Activated CD8-positive, alpha-beta T cell treated with anti-CD3 and anti-CD28 coated beads, Interleukin-2, amount 10 ng/mL, durations not matched to agents 7 days and 5 days (primary cell): Measurements from ENCODE around the gene ACE. TPM values are rescaled to one million over a fixed set of nuclear protein-coding genes. Genes with fewer than 3 reads are reported as not detected.

ENCODE experiments used
- ATAC-seq: fragments of 150-1000 bp; cut with Tn5 transposase; one replicate; pipeline ENCODE4 v1.10.0; 2021; ENCODE audit warnings: moderate library complexity
- CTCF ChIA-PET: fragments of 350-600 bp; sonication (Branson Sonifier 250); formaldehyde crosslinking; loops from one replicate; lab custom pipeline; 2021; ENCODE audit warnings: antibody characterized with exemption; lab: Charles Lee
- POLR2A ChIA-PET: fragments of 350-600 bp; sonication (Branson Sonifier 250); formaldehyde crosslinking; loops from one replicate; lab custom pipeline; 2021; ENCODE audit warnings: antibody characterized with exemption; lab: Charles Lee
- DNase-seq: peaks from one replicate; pipeline ENCODE4 v3.0.0-alpha.2; 2020
- H3K27ac Mint-ChIP-seq: one replicate; pipeline ENCODE4 v1.8.0; 2021; ENCODE audit warnings: mild to moderate bottlenecking, mixed read lengths
- H3K27me3 Mint-ChIP-seq: one replicate; pipeline ENCODE4 v1.8.0; 2021; ENCODE audit warnings: low read depth, mixed read lengths
- H3K36me3 Mint-ChIP-seq: one replicate; pipeline ENCODE4 v1.8.0; 2021; ENCODE audit warnings: low read depth, mixed read lengths
- H3K4me1 Mint-ChIP-seq: one replicate; pipeline ENCODE4 v1.8.0; 2021; ENCODE audit warnings: low read depth, mixed read lengths
- H3K4me3 Mint-ChIP-seq: one replicate; pipeline ENCODE4 v1.8.0; 2021; ENCODE audit warnings: mild to moderate bottlenecking, mixed read lengths
- H3K9me3 Mint-ChIP-seq: one replicate; pipeline ENCODE4 v1.8.0; 2022; ENCODE audit warnings: mixed read lengths; ENCODE audit not compliant: insufficient read depth
- total RNA-seq, 2 experiments: library from RNA; stranded (reverse); gene quantifications; one replicate each; pipeline ENCODE4 v1.2.3, GENCODE V29; 2021

ACE gene
- total RNA-seq, 2 experiments from 2014 or later, result 0.18 TPM; not detected in 1

DNA sequence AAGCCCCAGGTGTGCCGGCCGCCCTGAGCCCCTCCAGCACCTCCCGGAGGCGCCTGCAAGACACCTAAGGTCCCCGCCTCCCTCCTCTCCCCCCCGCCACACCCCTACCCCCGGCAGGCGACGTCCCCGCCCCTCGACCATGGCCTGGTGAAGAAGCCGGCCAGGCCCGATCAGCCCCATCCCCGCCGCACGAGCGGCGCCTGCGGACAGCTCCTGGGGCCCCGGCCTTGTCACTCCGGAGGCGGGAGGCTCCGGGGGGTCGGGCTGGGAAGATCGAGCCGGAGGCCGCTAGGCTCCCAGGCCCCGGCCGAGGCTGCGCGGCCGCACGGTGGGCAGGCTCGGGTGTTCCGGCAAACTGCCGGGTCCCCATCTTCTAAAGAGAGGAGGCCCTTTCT lies 405 bp upstream of the ACE start:
- ChIA-PET POLR2A (interaction anchor here (0.6 to 1.2 kb wide), 2 partner anchors 221 to 961 kb away, joined by 3 to 4 read pairs; no protein-coding TSS in a partner anchor), CTCF (interaction anchor here (1.0 to 7.3 kb wide), 4 partner anchors 28 to 136 kb away, joined by 4 to 270 read pairs (median 18); partner anchors contain the start of gene DCAF7)
- H3K27me3 Mint-ChIP-seq, result peaks cover 49% of the 10 kb centered on the region
- no peak for ATAC-seq
- no peak overlapping the region for H3K27ac Mint-ChIP-seq
- DNase-seq, result no peak
- H3K4me1 Mint-ChIP-seq, result peaks cover 16% of the 10 kb centered on the region
- no peaks in the 10 kb centered on the region for H3K36me3 Mint-ChIP-seq
- H3K9me3 Mint-ChIP-seq, result no peaks in the 10 kb centered on the region
- peak overlapping the region; percentile 5 for H3K4me3 Mint-ChIP-seq

DNA sequence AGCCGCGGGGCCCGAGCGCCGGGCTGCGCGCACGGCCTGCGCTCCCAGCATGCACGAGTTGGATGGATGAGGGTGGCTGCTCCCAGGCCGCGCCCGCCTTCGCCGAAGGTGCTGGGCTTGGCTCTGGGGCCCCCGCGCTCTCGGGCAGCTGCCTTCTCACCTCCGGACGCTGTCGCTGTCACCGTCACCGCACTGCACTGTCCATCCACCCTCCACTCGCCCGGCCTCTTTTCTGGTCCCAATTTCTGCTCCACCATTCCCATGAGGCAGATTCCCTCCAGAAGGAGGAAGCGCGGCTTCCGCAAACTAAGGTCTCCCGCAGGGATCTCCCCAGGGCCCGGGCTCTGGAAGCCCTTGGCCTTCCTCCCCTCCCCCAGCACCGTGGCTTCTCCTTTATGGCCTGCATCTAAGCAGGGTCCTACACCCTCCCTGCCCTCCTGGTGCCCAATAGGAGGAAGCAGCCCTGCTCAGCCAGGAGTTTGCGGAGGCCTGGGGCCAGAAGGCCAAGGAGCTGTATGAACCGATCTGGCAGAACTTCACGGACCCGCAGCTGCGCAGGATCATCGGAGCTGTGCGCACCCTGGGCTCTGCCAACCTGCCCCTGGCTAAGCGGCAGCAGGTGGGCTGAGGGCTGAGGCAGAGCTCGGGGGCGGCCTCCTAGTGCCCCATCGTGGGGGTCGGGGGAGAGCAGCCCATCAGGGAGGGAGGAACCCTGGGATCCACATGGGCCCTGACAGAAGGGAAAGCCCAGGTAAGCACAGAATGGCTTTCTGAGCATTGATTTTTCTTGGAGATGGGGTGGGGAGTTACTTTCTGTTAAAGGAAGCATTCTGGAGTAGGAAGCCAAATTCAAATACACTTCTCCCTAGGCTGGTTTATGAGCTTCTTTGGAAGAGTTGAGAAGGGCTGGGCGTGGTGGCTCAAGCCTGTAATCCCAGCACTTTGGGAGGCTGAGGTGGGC lies 899 bp downstream of the ACE start:
- ChIA-PET CTCF (interaction anchor here (0.8 to 7.3 kb wide), 18 partner anchors 8 to 139 kb away, joined by 3 to 270 read pairs (median 6); partner anchors contain the start of gene DCAF7), POLR2A (no interaction called here)
- Mint-ChIP-seq H3K4me3 (peak overlapping the region; percentile 71), H3K9me3 (no peaks in the 10 kb centered on the region), H3K4me1 (peaks cover 16% of the 10 kb centered on the region), H3K27me3 (peaks cover 42% of the 10 kb centered on the region), H3K27ac (no peak overlapping the region), H3K36me3 (no peaks in the 10 kb centered on the region)
- ATAC-seq (peak; percentile 16), DNase-seq (no peak)

- peaks cover 16% of the 10 kb centered on the region for H3K4me1 Mint-ChIP-seq
- H3K9me3 Mint-ChIP-seq, result no peaks in the 10 kb centered on the region
- no peaks in the 10 kb centered on the region for H3K36me3 Mint-ChIP-seq
- no peak overlapping the region for H3K4me3 Mint-ChIP-seq
- peak; percentile 87 for DNase-seq
- peak; percentile 89 for ATAC-seq
- ChIA-PET CTCF (interaction anchor here (0.6 to 7.3 kb wide), 23 partner anchors 9 to 801 kb away, joined by 3 to 270 read pairs (median 5); partner anchors contain the start of gene DCAF7), POLR2A (no interaction called here)
- H3K27ac Mint-ChIP-seq, result no peak overlapping the region
- peaks cover 39% of the 10 kb centered on the region for H3K27me3 Mint-ChIP-seq
These were observed 2.1 kb downstream of the ACE start for GRCh38 chr17:63478814-63479494.

DNA sequence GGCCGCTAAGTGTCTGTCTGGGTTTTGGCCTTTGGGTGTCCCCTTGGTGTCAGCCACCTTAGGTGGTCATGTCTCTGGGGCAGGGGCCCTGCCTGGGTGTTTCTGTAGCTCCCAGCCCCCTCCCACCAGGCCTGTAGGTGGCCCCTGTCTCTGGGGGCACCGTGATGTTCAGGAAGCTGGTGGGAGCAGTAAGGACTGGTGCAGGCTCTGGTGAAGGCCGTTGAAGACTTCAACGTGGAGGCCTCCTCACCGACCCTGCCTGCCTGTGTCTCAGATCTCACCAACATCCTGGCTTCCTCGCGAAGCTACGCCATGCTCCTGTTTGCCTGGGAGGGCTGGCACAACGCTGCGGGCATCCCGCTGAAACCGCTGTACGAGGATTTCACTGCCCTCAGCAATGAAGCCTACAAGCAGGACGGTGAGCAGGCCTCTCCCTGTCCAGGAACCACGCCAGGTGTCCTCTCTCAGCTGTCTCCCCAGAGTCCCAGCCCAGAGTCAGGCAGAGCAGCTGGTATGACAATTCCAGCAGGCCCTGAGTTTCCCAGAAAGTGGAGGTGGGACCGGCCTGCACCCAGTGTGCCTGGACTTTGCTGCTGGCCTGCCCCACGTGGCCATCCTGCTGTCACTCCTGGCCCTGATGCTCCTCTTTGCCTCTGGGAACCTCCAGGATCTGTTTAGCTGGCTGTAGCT lies 2.8 kb downstream of the ACE start:
- ChIA-PET CTCF (interaction anchor here (0.6 to 7.3 kb wide), 21 partner anchors 10 to 801 kb away, joined by 3 to 270 read pairs (median 4); partner anchors contain the start of gene DCAF7), POLR2A (no interaction called here)
- DNase-seq (no peak), ATAC-seq (no peak)
- no peak overlapping the region for H3K4me3 Mint-ChIP-seq
- H3K27me3 Mint-ChIP-seq, result peaks cover 34% of the 10 kb centered on the region
- no peaks in the 10 kb centered on the region for H3K9me3 Mint-ChIP-seq
- peaks cover 16% of the 10 kb centered on the region for H3K4me1 Mint-ChIP-seq
- no peak overlapping the region for H3K27ac Mint-ChIP-seq
- no peaks in the 10 kb centered on the region for H3K36me3 Mint-ChIP-seq

DNA sequence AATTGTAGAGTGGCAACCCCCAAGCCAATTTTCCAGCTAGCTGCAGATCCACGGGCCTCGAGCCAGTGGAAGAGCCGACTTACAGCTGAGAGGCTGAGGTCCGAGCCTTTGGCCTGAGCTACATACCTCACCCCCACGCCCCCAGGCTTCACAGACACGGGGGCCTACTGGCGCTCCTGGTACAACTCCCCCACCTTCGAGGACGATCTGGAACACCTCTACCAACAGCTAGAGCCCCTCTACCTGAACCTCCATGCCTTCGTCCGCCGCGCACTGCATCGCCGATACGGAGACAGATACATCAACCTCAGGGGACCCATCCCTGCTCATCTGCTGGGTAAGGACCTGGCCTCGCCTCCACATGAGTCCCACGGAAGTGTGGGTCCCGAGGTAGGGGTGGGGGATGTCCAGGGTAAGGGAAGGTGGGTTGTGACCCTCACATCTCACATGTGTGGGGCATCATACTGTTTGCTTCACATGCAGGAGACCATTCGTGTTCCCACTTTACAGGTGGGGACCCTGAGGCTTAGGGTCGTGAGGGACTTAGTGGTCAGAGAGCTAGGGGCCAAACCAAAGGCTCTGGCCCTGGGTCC lies 3.4 kb downstream of the ACE start:
- Mint-ChIP-seq H3K4me3 (no peak overlapping the region), H3K27me3 (peaks cover 28% of the 10 kb centered on the region), H3K36me3 (no peaks in the 10 kb centered on the region), H3K9me3 (no peaks in the 10 kb centered on the region), H3K4me1 (peaks cover 16% of the 10 kb centered on the region), H3K27ac (no peak overlapping the region)
- ATAC-seq (no peak), DNase-seq (no peak)
- POLR2A ChIA-PET, result interaction anchor here (0.5 to 0.6 kb wide), 3 partner anchors 18 to 717 kb away, joined by 3 to 4 read pairs (median 3); no protein-coding TSS in a partner anchor
- CTCF ChIA-PET, result interaction anchor here (1.0 to 7.3 kb wide), 9 partner anchors 11 to 129 kb away, joined by 4 to 270 read pairs (median 7); no protein-coding TSS in a partner anchor

GRCh38 chr17:63480826-63481487 lies 4.1 kb downstream of the ACE start:
- H3K9me3 Mint-ChIP-seq, result no peaks in the 10 kb centered on the region
- no peak for ATAC-seq
- H3K4me1 Mint-ChIP-seq, result peaks cover 15% of the 10 kb centered on the region
- H3K27ac Mint-ChIP-seq, result no peak overlapping the region
- no peaks in the 10 kb centered on the region for H3K36me3 Mint-ChIP-seq
- no peak overlapping the region for H3K4me3 Mint-ChIP-seq
- ChIA-PET CTCF (interaction anchor here (0.8 to 7.3 kb wide), 2 partner anchors 50 to 131 kb away, joined by 4 to 270 read pairs; no protein-coding TSS in a partner anchor), POLR2A (interaction anchor here (0.6 kb wide), 2 partner anchors 29 to 718 kb away, joined by 3 to 4 read pairs; no protein-coding TSS in a partner anchor)
- DNase-seq, result no peak
- peaks cover 21% of the 10 kb centered on the region for H3K27me3 Mint-ChIP-seq

DNA sequence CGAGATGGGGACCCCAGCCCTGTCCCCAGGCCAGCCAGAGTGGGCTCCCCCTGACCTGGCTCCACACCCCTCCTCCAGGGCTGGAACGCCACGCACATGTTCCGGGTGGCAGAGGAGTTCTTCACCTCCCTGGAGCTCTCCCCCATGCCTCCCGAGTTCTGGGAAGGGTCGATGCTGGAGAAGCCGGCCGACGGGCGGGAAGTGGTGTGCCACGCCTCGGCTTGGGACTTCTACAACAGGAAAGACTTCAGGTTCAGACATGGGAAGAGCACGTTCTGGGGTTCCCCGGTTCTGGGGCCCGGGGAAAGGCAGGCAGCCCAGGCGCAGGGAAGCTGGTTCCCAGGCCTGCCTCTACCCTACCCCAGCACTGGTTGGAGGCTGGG lies 4.6 kb downstream of the ACE start:
- H3K9me3 Mint-ChIP-seq, result no peaks in the 10 kb centered on the region
- no peak overlapping the region for H3K4me3 Mint-ChIP-seq
- H3K36me3 Mint-ChIP-seq, result no peaks in the 10 kb centered on the region
- H3K27me3 Mint-ChIP-seq, result peaks cover 17% of the 10 kb centered on the region
- ChIA-PET POLR2A (no interaction called here), CTCF (interaction anchor here (0.8 to 7.3 kb wide), 2 partner anchors 51 to 130 kb away, joined by 4 to 270 read pairs; no protein-coding TSS in a partner anchor)
- H3K27ac Mint-ChIP-seq, result no peak overlapping the region
- ATAC-seq (no peak), DNase-seq (no peak)
- H3K4me1 Mint-ChIP-seq, result peaks cover 12% of the 10 kb centered on the region

GRCh38 chr17:63482509-63482908 lies 5.6 kb downstream of the ACE start:
- ChIA-PET CTCF (interaction anchor here (7.3 kb wide), 1 partner anchor 52 kb away, joined by 270 read pairs; no protein-coding TSS in a partner anchor), POLR2A (no interaction called here)
- Mint-ChIP-seq H3K36me3 (no peaks in the 10 kb centered on the region), H3K27ac (no peak overlapping the region), H3K9me3 (no peaks in the 10 kb centered on the region), H3K4me1 (peaks cover 11% of the 10 kb centered on the region), H3K4me3 (no peak overlapping the region), H3K27me3 (peaks cover 13% of the 10 kb centered on the region)
- no peak for DNase-seq
- ATAC-seq, result no peak

DNA sequence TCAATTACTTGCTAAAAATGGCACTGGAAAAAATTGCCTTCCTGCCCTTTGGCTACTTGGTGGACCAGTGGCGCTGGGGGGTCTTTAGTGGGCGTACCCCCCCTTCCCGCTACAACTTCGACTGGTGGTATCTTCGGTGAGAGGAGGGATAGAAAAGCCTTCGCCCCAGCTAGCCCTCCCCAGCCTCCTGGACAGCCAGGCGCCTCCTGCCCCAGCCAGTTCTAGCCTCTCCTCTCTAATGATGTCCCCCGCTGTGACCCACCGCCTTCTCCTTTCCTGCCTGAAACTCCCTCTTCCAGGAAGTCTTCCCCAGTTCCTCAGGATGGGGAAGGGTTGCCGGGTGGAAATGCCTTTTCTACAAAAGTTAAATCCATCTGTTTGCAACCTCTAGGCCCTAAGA lies 6.2 kb downstream of the ACE start:
- peaks cover 6% of the 10 kb centered on the region for H3K4me1 Mint-ChIP-seq
- POLR2A ChIA-PET, result no interaction called here
- no peak overlapping the region for H3K27ac Mint-ChIP-seq
- H3K27me3 Mint-ChIP-seq, result peaks cover 8% of the 10 kb centered on the region
- no peaks in the 10 kb centered on the region for H3K9me3 Mint-ChIP-seq
- CTCF ChIA-PET, result interaction anchor here (7.3 kb wide), 1 partner anchor 52 kb away, joined by 270 read pairs; no protein-coding TSS in a partner anchor
- DNase-seq (no peak), ATAC-seq (no peak)
- no peak overlapping the region for H3K4me3 Mint-ChIP-seq
- H3K36me3 Mint-ChIP-seq, result no peaks in the 10 kb centered on the region
